HG03575 (cell line): ENCODE results near the gene MEGF10.
A peak's percentile ranks its signal among the peaks of the same experiment; 100 is the strongest.

ENCODE experiments used
- ATAC-seq: cut with Tn5 transposase; IDR thresholded peaks from one replicate; pipeline ENCODE4 v1.9.1; 2021; ENCODE audit not compliant: unreplicated experiment, insufficient number of reproducible peaks, low FRiP score; ENCODE audit errors: extremely low read depth

Gene MEGF10

DNA sequence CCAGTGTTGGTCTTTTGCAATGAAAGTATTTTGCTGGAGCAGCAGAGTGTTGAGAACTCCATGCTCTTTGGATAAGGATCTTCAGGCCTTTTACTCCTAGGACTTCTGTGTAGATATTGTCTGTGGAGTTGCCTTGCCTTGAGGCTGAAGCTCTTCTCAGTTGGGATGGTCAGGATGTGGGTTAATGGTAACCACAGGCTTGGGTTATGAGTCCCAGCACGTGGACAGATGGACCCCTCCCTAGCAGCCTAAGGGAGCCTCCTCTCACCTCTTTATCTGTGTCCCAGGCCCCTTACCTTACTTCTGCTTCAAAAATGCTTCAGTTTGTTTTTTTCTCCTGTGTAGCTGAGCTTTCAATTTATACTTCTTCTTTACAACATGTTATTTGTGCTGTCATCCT is 109.9 kb downstream of the MEGF10 start:
- no peak for ATAC-seq

DNA sequence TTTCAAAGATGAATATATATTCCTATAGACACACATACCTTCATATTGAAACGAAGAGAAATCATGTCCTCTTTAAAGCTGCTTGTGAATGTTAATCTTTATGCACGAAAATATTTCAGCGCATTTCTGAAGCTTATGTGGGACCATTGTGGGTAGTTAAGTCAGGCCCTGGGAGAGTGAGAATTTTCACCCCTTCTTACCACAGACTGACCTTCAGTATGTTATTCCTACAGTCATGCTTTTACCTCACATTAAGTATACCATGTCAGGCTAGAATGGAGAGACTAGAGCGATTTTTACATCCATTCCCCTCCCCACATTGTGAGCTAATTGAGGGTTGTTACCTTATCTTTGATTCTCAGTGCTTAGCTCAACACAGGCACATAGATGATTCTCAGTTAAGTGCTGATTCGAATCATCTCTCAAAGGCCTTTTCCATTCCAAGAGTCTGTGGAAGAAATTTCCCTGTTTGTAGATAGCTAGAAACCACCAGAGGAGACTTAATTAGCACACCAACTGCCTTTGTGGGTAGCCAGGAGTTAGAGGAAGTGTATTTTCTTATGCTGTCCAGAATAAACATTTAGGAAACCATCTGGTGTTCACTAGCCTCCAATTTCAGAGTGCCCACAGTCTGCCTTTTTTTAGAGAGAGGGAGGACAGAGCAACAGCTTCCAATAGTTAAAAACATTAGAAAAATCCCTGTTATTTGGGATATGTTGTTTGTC is 110.5 kb downstream of the MEGF10 start:
- no peak for ATAC-seq

DNA sequence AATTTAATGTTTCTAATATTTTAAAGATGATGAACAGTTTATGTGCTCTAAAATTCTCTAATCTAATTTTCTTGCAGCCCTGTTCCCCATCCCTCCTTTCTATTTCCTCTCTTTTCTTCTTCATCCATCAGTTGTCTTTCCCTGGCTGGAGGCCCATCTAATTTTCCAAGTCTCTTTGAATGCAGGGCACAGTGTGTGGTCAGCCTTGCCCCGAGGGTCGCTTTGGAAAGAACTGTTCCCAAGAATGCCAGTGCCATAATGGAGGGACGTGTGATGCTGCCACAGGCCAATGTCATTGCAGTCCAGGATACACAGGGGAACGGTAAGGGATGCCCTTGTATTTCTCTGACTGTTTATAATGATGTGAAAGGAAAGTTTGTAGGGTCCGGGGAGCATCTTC is 111.8 kb downstream of the MEGF10 start:
- no peak for ATAC-seq

DNA sequence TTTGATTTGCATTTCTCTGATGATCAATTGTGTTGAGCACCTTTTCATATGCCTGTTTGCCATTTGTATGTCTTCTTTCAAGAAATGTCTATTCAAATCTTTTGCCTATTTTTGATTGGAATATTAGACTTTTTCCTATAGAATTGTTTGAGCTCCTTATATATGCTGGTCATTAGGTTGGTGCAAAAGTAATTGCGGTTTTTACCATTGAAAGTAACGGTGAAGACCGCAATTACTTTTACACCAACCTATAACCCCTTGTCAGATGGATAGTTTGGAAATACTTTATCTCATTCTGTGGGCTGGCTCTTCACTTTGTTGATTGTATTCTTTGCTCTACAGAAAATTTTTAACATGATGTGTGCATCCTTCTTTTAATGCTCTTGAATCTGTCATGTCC is 113.6 kb downstream of the MEGF10 start:
- ATAC-seq, result no peak

DNA sequence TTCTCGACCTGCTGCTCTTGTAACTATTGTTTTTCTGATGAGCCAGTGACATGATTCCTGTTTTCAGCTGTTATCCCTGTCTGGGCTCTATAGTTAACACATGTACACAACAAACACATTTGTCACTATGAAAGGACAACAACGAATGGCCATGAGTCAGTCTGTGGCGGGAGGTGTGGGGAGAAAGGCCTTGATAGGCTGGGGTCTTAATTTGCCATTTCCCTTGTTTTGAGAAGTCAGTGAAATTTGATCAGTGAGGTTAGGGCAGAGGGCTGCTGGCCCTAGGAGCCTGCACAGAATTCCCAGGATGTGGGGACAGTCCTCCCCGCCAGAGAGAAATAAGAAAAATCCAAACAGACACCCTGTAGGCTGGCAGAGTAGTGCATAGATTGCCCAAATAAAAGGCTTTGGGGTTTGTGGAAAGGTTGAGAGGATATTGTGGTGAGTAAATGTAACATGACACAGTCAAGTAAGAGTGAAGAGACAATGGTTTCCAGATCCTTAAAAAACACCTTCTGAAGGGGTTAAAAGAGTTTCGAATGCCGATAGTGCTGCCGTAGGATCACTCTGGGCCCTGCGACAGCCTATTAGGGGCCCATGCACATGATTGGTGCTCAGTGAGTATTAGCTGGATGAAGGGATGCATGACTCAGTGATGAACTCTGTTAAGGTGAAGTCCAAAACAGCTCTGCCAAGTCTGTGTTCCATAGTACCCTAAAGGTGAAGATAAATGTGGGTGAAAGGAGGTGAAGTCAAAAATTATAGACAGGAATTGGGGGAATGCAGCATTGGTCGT is 115.9 kb downstream of the MEGF10 start:
- no peak for ATAC-seq

DNA sequence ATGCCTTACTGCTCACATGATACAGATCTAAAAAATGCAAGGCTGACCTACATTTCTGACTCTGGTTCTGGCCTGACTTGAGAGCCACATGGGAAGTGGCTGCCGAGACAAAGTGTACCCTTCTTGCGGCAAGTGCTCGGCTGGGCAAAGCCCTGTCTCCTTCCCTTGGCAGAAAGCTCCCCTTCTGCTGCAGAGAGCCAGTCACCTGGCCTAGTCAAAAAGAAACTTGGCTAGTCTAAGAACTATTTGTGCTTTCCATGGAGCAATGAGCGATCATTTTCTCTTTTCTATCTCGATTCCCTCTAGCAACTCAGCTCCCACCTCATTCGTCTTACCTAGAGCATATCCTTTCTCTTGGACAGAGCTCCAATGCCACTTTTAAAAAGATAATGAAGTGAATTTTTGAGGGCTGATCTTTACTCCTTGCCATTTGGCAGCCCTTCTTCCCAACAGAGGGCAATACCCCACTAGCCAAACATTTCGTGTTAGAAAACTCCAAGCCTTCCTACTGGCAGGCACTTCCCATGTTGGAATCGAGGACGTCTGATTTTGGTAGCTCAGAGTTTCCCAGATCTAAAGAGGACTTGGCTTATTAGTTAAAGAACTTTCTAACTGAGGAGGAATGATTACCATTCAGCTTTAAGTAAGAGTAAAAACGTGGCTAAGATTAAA is 118.8 kb downstream of the MEGF10 start:
- ATAC-seq, result no peak

DNA sequence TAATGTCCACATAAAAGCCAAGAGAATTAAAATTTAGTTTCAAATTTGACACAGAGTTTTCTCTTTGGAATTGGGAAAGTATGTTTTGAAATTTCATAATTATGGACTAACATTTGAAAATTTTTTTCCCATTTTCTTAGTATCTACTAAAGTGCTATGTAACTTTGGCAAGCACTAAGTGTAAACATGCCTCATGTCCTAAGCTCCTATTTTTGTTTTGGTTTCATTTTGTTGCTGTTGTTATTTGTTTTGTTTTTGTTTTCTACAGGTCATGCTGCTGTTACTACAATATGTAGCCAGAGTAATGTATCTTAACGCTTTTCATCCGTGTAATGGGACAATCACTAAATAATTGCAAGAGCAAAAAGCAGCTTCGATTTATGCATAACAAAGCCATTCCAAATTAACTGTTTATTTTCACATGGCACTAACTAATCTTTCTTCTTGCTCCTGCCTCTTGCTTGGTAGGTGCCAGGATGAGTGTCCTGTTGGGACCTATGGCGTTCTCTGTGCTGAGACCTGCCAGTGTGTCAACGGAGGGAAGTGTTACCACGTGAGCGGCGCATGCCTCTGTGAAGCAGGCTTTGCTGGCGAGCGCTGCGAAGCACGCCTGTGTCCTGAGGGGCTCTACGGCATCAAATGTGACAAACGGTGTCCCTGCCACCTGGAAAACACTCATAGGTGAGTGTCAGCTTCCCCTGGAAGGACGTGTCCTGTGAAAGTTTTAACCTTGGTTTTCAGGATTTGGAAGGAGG is 119.5 kb downstream of the MEGF10 start:
- no peak for ATAC-seq

DNA sequence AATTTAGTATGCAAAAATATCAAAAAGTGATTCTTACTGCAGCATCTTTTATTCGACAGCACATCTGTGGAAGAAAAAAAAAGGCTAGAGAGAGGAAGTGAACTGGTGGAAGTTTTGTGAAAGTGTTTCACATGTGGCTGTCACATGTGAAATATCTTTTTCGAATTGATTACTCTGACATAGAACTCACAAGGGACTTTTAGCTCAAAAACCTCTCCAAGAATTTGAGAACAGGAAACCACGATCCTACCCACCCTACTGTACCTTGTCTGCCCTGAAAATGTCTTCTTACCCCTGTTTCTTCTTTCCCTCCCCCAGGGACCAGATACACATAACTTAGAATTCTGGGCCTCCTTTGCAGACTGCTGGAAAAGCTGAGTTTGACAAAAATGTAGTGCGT is 120.4 kb downstream of the MEGF10 start:
- ATAC-seq, result peak; percentile 57

DNA sequence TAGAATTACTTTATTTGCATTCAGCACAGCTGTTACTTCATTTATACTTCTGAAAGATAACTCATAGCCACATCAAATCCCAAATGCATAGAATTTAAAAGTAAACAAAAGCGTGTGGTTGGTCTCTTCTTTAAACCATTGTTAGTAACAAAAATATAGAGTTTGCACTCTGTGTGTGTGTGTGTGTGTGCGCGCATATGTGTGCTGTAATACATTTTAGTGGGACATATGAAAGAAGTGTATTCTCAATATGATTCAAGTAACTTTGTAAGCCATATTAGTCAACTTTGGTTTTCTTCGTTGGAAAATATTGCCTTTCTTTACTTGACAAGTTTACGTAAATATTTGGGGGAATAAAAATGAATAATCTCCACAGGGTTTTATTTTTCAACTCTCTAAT is 120.8 kb downstream of the MEGF10 start:
- ATAC-seq, result no peak

DNA sequence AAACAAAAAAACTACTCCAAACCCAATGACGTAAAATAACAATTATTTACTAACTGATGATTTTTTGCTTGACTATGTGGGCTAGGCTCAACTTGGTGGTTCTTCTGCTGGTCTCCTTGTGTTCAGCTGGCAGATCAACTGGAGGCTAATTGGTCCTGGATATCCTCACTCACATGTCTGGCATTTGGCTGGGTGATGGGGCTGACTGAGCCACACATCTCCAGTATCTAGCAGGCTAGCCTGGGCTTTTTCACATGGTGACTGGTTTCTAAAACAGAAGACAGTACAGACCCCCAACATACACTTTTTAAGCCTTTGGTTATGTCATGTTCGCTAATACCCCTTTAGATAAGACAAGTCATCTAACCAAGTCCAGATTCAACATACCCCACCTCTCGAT is 122.1 kb downstream of the MEGF10 start:
- ATAC-seq, result no peak

DNA sequence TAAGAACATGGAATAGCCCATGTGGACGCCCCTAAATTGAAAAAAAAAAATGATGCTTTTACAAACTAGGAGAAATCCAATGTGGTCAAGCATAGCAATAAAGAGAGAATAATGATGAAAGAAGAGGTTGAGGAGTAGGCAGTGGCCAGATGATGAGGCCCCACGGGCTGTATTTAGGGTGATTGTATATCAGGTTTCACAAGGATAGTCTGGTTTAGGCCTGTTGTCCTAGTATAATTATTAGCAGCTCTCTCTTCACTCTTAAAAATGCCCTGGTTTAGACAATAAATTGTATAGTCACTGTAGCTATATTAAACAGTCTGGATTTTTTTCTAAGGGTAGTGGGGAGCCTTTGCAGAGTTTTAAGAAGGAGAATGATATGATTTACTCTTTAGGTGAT is 124.4 kb downstream of the MEGF10 start:
- no peak for ATAC-seq

DNA sequence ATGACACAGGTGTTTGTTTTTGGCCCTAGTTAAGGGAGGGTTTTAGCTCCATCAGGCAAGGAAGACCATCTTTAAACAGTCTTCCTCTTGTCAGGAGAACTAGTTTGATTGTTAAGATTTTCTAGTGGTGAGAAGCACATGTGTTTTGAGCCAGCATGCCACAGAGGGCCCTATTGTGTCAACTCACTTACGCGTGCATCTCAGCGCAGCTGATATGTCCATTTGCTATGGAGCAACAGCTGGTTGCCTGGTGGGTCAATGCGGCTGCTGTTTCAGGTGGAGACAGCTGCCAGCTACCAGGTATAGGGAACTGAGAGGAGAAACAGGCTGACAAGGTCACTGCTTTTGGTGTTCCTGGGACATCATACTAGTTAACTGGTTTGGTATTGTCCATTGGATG is 126.3 kb downstream of the MEGF10 start:
- ATAC-seq, result no peak

DNA sequence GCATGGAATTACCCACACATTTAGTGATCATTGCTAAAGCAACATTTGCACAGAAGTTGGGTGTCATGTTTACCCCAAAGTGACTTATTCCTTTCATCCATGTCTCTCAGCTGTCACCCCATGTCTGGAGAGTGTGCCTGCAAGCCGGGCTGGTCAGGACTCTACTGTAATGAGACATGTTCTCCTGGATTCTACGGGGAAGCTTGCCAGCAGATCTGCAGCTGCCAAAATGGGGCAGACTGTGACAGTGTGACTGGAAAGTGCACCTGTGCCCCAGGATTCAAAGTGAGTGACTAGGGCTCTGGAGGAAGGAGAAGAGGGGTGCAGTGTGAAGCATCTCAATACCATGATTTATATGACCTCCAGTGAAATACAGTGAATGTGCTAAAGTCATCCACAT is 126.9 kb downstream of the MEGF10 start:
- ATAC-seq, result no peak

DNA sequence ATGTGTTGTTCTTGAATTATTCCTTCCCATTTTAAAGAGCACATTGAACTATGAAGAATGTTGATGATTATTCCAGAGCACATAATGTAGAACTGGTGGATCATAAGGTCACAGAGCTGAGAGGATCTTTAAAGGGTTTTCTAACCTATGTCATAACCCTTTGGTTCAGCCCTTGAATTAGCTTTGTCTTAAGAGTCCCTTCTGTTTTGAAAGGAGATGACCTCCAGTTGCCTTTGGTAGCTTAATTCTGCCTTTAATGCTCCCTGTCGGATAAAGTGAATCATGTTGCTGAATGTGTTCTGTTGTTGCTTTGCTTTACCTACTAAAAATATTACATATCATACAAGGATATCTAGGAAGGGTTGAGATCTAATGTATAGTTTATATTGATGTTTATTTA is 127.8 kb downstream of the MEGF10 start:
- no peak for ATAC-seq

DNA sequence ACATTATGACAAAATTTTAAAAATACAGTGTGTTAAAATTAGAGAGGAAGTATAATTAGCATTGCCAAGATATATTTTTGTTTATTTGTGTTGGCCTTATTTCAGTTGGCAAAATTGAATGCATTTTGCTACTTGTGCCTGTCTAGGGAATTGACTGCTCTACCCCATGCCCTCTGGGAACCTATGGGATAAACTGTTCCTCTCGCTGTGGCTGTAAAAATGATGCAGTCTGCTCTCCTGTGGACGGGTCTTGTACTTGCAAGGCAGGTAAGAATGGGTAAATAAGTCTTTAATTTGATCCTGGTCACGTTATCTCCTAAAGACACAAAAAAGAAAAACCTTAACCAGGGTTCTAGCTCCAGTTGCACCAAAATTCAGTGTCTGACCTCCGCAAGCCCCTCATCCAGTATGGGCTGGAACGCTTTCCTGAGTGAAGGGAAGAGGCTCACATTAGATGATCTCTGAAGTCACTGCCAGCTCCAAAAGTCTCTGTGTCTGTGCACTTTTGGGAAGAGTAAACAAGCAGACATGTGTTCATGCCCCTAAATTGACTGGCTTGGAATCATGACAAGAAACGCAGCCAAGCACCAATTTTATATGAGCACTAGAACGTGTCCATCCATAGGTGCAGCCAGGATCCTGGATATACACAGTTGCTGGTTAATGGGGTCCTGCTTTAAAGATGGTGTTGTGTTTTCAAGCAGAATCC is 128.5 kb downstream of the MEGF10 start:
- no peak for ATAC-seq

DNA sequence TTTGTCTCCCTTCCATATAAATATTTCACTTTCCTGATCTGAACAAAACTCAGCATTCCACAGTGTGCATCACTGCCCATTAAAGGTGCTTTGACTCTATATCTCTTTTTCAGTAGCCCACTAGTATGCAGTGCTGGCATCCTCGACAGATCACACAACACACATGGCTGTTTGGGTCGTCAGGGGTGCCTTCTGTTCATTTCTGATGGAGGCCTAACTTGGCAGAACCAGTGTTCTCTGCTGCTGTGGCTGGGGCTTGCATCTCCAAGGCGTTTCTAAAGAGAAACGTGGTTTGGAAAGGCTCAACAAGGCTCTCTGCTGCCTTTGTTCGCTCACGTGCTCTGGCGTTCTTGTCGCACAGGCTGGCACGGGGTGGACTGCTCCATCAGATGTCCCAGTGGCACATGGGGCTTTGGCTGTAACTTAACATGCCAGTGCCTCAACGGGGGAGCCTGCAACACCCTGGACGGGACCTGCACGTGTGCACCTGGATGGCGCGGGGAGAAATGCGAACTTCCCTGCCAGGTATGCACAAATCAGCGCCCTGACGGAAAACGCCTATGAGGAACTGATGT is 129.2 kb downstream of the MEGF10 start:
- no peak for ATAC-seq

DNA sequence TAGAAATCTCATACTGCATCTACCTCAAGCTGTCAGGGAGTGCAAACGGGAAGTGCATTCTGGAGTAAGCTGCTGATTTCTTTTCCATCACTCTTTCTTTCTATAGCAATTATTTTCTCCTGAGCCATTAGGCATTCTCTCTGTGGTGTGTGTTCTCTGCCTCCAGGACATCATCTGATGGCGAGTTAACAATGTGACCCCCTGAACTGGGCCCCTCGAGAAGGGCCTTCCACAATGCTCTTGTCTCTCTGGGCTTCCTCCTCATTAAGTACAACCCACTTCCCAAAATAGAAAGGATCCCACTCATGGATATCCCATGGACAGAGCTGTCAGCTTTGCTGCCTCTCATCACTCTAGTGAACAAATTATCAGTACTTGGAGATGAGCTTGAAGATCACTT is 130.2 kb downstream of the MEGF10 start:
- no peak for ATAC-seq

DNA sequence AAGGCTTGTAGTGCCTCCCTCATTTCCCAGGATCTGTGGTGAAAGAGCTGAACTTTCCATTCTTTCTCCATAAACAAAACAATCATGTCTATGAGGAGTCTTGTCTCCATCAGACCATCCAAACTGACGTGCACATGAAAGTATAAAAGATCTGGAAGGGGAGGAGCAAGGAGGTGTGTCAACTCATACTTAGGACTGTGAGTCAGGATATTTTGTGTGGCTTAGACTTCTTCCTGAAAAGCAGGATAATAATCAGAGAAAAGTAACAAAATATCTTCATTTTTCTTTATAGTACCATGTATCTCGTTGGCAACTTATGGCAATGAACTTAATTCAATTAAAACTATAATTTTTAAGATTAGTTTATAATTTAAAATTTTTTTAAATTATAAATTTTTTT is 130.9 kb downstream of the MEGF10 start:
- no peak for ATAC-seq
